NCI-H2227 treated with DMSO at 0.1 percent for 48 hours (cell line): Measurements from ENCODE around the gene TRIM54.
"Not testable (repeated sequence)": the region's sequence is repeated elsewhere in the genome, so short reads cannot be mapped to it uniquely, and the experiment has no call there.

Experiments
- DNase-seq: peaks from one replicate; lab custom pipeline; 2025; lab: John Stamatoyannopoulos, UW

Gene TRIM54

GRCh38 chr2:27313882-27314645, 31.8 kb downstream of the TRIM54 start:
- no peak for DNase-seq

DNA sequence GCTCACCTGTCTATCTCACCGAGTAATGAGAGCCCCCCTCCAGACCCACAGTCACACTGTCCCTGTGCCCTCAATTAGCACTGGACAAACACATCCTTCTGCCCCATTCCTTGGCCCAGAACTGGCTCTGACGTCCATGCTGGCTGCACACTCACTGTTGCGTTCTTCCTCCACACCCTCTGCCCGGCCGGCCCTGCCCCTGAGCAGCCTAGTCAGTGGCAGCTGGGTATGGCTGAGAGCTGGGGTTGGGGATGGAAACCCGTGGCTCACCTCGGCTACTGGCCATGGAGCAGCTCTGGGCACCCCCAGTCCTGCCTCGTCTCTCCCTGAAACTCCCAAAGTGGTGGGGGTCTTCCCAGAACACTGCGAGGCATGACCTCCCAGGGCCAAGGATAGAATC, 32.5 kb downstream of the TRIM54 start:
- no peak for DNase-seq

DNA sequence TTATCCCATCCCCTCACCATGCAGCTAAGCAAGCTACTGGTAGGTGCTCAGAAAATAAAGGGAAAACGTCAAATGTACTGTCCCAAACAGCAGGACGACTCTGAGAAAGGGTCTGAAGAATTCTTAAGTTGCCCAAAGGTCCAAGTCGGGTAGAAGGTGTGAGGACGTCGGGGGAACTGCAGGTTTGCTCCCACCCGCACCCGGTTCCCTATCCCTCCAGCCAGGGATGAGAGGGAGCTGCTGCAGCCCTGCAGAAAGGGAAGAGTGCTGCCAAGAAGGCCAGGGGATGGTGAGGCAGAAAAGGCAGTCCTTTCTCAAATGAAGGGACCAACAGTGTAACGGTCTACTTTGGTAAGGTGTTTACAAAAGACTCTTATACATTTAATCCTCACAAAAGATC, 32.9 kb downstream of the TRIM54 start:
- DNase-seq, result no peak

DNA sequence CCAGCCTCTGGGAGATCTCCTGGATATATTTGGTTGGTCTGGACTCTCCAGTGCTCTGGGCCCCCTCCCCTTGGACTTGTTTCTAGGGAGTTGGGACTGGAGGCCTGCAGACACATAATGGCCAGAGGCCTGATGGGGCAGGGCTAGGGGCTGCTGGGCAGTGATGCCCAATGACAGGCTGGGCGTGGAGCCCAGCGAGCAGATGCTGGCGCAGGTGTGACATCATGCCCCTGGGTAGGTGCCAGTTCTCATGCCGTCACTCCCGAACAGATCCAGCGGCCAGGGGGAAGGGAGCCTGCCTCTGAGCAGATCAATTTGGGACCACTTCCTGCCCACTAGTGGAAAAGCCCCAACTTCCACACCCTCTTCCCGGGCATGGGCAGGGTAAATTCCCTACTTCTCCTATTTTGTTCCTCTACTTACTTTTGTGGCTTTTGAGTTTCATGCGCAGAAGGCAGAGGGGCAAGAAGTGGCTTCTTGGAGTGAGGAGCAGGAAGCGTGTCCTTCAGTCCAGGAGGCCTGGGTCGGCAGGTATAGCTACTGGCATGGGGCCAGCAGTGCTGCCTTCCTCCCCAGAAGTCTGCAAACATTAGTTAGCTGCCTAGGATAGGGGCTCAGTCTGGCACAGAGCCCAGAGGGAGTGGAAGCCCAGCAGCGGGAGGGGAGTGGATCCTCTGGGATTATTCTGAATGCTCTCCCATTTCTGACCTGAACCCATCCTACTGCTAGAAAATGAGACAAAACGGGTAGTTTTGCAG, 34.6 kb downstream of the TRIM54 start:
- no peak for DNase-seq

GRCh38 chr2:27319839-27320238, 37.6 kb downstream of the TRIM54 start:
- DNase-seq, result not testable (repeated sequence)

GRCh38 chr2:27320958-27321543, 38.8 kb downstream of the TRIM54 start:
- DNase-seq, result no peak

- no peak for DNase-seq
Measured at GRCh38 chr2:27322301-27322765, 40.1 kb downstream of the TRIM54 start.

DNA sequence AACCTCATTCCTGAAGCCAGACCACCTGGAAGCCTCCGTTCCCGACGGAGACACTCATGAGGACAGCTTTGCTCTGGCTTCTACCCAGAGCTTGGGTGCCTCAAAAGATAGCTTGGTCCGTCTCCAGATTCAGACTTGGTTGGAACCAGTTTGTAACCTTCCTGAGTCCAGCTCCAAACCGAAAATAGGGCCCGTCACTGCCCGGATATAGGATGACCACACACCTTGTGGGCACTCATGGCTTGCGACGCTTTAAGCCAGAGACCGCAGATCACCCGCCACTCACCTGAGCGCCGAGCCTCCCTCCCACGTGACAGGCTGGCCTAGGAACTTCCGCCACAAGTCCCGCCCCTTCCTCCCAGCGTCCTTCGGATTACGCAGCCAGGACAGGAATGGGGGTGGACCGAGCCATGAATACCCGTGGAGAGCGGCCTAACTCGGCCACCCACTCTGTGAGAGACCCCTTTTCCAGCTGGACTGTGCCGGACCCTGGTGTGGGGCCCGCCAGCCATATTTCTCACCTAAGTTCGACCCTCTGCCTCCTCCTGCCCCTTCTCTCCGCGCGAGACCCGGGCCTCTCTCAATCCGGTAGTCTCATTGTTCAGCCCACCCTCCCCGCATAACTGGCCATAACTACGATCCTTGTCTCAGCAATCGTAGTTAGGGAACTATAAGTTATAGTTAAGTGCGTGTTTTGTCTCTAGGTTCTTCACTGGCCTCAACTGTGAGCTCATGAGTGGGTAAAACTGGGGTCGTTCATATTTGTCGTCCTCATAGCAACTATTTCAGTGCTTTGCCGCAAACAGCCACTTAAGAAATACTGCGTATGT, 40.8 kb downstream of the TRIM54 start, which contains the start of gene MPV17:
Gene MPV17, minus strand, starts transcription at position 332 of the 830 bp plus-strand sequence. CDS start 580 bp downstream, outside the sequence.
- peak; percentile 89 for DNase-seq

DNA sequence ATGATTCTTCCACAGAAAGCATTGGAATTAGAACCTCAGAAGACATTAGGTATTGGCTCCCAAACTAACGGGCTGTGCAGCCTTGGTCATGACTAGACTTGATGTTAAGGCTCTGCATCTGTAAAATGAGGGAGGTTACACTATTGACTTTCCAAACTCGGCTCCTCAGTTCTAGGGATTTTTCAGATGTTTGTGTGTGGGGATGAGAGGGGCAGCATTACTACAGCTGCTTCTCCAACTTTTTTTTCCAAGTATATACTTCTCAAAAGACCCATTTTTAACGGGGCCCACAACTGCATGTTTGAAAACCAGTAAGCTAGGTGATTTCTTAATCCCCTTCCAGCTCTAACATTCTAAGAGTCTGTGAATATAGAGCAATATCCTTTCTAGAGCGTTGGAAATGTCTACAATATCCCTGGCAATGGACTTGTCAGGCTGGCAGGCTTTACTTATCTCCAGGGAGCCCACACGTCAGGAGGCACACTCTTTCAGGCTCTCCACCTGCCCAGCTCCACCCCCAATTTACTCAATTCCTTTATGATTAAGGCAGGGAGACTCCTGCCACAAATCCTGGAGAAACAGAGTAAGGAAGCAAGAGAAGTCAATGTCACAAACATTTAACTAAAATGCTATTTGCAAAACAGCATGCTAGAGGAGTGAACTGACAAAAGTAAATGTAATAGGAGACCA, 41.5 kb downstream of the TRIM54 start:
- peak; percentile 14 for DNase-seq

DNA sequence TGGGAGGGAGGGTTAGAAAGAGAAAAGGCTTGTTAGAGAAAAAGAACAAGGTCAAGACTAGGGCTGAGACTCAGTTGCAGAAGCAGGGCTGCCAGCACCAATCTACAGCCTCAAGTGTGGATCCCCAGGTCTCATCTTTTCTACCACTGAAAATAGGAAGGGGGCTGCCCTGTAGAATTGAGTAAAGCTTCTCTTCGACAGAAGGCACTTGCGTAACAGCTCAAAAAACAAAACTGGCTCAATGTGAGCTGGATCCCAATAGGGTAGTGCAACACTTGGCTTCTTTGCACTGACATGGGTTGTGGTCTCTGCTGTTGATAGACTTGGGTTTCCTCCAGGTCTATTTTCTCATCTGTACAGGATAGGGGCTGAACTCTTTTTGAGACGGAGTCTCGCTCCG, 42.5 kb downstream of the TRIM54 start:
- DNase-seq, result no peak

- DNase-seq, result no peak
Measured at GRCh38 chr2:27335311-27335710, 53.1 kb downstream of the TRIM54 start.

- no peak for DNase-seq
Measured at GRCh38 chr2:27336173-27336572, 53.9 kb downstream of the TRIM54 start.

DNA sequence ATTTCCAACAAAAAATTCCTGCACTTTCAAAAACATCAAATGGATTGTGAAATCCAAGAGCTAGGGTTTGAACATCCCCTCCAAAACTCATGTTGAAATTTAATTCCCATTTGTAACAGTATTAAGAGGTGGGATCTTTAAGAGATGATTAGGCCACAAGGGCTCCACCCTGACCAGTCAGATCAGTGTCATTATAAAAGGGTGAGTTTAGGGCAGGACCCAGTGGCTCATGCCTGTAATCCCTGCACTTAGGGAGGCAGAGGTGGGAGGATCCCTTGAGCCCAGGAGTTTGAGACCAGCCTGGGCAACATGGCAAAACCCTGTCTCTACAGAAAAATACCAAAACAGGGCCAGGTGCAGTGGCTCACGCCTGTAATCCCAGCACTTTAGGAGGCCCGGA, 65.4 kb downstream of the TRIM54 start:
- DNase-seq, result no peak

DNA sequence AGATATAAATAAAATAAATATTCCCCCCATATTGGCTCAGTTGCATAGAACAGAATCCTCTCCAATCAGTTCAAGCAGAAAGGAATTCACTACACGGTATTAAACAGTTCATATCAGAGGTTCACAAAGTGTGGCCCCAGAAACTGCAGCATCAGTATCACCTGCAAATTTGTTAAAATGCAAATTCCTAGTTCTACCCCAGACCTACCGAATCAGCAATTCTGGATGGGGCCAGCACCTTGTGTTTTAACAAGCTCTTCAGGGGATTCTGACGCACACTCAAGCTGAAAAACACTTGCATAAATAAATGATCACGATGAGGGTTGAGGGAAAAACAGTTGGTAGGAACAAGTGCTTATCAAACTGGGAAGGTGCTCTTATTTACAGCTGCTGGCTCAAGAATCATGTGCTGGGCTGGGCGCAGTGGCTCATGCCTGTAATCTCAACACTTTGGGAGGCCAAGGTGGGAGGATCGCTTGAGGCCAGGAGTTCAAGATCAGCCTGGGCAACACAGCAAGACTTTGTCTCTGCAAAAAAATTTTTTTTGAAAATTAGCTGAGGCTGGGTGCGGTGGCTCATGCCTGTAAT, 68.0 kb downstream of the TRIM54 start:
- no peak for DNase-seq

- DNase-seq, result no peak
Measured at GRCh38 chr2:27351802-27352598, 69.8 kb downstream of the TRIM54 start.

DNA sequence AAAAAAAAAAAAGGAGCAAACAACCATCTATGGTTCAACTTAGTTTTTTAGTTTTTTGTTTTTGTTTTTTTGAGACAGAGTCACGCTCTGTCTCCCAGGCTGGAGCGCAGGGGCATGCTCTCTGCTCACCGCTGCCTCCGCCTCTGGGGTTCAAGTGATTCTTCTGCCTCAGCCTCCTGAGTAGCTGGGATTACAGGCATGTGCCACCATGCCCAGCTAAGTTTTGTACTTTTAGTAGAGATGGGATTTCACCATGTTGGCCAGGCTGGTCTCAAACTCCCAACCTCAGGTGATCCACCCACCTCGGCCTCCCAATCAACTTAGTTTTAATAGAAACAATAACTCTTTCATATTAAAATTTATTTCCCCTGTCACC, 71.1 kb downstream of the TRIM54 start:
- DNase-seq, result not testable (repeated sequence)

- no peak for DNase-seq
Measured at GRCh38 chr2:27353762-27354596, 71.8 kb downstream of the TRIM54 start.

GRCh38 chr2:27354597-27354927, 72.3 kb downstream of the TRIM54 start:
- no peak for DNase-seq

DNA sequence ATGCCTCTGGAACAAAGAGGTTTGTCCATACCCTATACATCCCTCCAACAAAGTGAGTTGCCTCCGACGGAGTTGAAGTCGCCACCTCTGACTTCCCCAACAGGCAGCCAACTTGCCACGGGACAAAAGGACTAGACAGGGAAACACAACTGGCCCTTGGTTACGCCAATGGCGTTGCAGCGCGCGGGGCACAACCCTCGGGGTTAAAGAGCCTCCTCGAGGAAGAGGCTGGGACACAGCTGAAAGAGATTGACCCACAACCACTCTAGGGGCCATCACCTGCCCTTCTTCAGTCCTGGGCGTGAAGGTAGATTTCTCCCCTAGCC, 73.8 kb downstream of the TRIM54 start:
- DNase-seq, result no peak
